Right lobe of liver (tissue), 4 donors: ENCODE data around the gene ALS2.

ENCODE experiments used
- POLR2A ChIP-seq: fragments of 450-650 bp; IDR thresholded peaks from one replicate; pipeline ENCODE4 v1.6.1; 2017; ENCODE audit warnings: antibody characterized with exemption, mild to moderate bottlenecking
- TF ChIP-seq, protein P1 (sequence below), 4 donors: fragments of 200-600 bp in 3 of 4; fragments of 450-650 bp in 1 of 4; IDR thresholded peaks; one replicate each; pipeline versions ENCODE4 v1.5.1 to v1.8.0; 2016 to 2022; ENCODE audit warnings: antibody characterized with exemption in 4 of 4, mild to moderate bottlenecking in 2 of 4
- donor health status: DM: no; HTN: no; CAD: no.
- donor health status: DM: no; HTN: no; CAD: no.
- donor health status: DM: no; HTN: yes; CAD: no.

- TF ChIP-seq, protein P1, sequence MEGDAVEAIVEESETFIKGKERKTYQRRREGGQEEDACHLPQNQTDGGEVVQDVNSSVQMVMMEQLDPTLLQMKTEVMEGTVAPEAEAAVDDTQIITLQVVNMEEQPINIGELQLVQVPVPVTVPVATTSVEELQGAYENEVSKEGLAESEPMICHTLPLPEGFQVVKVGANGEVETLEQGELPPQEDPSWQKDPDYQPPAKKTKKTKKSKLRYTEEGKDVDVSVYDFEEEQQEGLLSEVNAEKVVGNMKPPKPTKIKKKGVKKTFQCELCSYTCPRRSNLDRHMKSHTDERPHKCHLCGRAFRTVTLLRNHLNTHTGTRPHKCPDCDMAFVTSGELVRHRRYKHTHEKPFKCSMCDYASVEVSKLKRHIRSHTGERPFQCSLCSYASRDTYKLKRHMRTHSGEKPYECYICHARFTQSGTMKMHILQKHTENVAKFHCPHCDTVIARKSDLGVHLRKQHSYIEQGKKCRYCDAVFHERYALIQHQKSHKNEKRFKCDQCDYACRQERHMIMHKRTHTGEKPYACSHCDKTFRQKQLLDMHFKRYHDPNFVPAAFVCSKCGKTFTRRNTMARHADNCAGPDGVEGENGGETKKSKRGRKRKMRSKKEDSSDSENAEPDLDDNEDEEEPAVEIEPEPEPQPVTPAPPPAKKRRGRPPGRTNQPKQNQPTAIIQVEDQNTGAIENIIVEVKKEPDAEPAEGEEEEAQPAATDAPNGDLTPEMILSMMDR (IDR thresholded peaks at IDR 0.05) = no peak
- no peak for TF ChIP-seq POLR2A
Observed at GRCh38 chr2:201789395-201789794, 8.7 kb upstream of the ALS2 start.
